Measurements from ENCODE around the gene PKP3.
"Not testable (repeated sequence)": the region's sequence is repeated elsewhere in the genome, so short reads cannot be mapped to it uniquely, and the experiment has no call there.

PKP3 gene

DNA sequence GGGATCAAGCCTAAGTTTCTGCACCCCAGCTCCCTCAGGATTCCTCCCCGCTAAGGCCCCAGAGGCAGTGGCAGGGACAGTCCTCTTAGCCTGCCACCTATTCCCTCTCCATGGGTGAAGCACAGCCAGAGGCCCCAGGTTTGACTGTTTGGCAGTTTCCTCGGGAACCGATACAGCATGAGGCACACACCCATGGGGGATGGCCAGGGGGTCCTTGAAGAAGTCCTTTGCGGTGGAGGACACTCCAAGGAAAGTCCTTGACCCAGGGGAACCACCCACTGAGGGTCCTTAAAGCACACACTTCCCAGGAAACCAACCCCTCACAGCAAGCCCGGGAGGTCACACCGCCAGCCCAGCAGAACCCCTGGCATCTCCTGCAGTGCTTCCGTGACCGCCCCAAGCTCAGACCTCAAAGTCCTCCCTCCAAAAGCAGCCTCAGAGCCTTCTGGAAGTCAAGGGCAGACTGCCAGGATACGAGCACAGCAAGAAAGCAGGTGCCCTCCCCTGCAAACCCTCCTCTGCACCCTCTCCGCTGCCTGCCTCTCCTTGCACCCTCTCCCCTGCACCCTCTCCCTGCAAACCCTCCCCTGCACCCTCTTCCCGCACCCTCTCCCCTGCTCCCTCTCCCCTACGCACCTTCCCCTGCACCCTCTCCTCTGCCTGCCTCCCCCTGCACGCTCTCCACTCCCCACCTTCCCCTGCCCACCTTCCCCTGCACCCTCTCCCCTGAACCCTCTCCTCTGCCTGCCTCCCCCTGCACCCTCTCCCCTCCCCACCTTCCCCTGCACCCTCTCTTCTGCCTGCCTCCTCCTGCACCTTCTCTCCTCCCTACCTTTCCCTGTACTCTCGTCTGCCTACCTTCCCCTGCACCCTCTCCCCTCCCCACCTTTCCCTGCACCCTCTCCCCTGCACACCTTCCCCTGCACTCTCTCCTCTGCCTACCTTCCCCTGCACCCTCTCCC is 19.4 kb downstream of the PKP3 start:
- DNase-seq, result no peak

DNA sequence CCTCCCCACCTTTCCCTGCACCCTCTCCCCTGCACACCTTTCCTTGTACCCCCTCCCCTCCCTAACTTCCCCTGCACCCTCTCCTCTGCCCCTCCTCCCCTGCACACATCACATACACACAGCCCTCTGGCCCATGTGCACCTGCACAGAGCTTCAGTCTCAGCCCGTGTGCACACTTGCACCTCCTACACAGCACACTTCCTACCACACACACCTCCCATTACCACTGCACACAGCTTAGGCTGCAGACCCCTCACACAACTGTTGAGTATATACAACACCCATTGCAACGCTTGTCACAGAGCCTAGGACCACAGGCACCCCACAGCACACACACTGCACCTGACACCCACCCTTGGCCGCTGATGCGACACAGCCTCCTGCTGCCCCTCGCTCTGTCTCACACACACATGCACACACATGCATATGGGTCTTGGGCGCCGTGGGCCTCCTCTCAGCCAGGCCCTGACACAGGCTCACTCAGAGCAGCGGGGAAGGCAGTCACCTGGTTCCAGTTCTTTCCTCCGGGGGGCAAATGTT is 20.4 kb downstream of the PKP3 start:
- DNase-seq, result no peak

DNA sequence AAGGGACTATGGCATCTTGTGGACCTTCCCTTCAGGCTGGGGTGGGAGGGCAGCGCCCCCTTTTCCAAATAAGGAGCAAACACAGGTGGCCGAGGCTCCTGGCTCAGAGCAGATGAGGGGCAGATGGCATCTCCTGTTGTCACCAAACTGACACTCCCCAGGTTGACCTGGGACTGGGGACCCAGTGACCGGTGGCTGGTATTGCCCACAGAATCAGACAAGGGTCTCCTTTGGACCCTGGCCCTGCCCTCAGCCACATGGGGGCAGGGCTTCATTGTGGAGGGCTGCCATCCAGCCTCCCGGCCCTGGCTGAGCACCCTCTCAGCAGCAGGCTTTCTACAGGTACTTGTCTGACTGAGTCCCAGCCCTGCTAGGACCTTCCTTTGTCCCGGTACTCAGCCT is 21.6 kb downstream of the PKP3 start:
- no peak for DNase-seq

DNA sequence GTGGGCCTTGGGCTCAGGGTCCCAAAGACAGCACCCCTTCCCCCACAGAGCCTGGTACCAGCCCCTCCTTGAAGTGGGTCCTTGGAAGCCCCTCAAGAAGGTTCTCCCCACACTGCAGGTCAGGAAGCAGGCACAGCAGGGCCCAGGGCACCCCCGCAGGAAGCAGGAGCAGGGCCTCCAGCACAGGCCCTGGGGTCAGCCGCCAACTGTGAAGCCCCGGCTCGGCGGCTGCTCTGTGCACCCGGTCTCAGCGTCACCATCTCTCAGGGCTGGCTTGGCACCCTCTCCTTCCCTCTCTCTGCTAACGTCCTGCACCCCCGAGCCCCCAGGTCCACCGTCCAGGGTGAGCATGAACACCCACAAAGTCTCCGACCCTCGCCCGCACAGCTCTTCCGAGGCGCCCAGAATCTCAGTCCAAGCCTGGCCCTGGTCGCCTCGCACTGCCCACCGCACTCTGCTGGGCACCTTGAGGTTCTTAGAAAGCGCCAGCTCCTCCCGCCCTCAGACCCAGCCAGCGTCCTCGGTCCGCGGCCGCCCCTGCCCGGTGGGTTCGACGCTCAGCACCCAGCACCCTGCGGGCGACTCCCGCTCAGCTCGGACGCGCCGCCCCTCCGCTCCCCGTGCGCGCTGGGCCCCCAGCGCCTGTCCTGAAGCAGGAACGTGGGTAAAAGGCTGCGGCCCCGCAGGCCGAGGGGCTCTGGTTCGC is 22.2 kb downstream of the PKP3 start:
- DNase-seq, result no peak

DNA sequence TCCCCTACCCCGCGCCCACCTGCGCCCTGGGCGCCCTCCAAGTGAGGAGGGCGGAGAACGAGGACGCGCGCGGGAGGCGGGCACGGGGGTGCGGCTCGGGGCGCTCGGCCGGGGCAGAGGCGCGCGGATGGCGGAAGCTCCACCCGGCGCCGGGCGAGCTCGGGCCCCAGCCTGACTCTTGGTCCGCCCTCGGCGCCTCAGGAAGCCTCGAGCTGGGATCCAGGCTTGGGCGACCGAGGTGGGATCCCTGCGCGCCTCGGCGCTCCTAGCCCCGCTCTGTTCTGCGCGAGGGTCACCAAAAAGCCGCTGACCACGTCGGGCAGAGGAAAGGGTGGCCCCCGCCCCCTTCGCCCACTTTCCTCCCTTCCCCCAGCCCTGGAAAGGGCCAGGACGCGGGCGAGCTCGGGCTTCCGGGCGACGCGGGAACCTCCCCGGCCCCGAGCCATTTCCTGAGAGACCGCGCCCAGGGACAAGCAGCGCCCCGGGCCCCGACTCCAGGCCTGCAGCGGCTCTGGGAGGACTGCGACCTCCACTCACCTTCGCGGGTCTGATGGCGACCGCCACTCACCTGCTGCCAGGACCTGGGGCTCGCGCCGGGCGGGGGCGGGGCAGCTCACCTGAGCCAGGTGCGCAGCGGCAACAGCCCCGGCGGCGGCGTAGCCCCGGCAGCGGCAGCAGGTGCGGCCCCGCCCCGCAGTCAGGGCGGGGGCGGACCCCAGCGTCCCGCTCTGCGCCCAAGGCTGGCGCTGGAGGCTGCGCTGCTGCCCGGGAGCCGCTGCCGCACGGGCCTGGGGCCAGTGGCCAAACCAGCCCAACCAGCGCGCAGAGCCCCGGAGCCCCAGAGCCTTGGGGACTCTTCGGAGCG is 23.0 kb downstream of the PKP3 start:
- DNase-seq, result no peak

DNA sequence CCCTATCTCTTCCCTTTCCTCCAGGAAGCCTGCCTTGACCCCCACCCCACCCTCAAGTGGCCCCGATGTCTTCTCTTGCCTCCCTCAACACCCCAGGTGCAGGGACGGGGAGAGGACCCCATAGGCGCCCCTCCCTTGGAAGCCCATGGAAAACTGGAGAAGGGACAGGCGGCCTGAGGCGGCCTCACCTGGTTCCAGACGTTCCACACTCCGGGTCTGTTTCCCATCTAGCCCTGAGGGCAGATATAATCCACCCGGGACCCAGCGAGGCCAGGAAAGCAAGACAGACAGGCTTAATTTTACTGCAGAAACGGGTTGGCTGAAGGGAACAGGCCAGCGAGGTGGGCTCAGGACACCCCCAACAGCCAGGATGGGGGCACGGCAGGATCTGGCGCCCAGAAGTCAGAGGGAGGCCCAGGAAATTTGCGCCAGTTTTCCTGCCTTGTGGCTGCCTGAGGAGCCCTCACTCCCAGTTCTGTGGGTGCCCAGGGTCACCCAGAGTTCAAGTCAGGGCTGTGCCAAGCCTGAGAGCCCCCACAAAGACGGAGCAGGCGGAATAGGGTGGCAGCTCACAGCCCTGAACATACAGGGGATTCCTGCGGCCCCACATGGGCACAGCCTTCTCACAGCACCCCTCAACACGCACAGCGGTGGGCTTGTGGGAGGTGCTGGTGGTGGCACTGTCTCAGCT is 23.8 kb downstream of the PKP3 start:
- DNase-seq, result no peak

DNA sequence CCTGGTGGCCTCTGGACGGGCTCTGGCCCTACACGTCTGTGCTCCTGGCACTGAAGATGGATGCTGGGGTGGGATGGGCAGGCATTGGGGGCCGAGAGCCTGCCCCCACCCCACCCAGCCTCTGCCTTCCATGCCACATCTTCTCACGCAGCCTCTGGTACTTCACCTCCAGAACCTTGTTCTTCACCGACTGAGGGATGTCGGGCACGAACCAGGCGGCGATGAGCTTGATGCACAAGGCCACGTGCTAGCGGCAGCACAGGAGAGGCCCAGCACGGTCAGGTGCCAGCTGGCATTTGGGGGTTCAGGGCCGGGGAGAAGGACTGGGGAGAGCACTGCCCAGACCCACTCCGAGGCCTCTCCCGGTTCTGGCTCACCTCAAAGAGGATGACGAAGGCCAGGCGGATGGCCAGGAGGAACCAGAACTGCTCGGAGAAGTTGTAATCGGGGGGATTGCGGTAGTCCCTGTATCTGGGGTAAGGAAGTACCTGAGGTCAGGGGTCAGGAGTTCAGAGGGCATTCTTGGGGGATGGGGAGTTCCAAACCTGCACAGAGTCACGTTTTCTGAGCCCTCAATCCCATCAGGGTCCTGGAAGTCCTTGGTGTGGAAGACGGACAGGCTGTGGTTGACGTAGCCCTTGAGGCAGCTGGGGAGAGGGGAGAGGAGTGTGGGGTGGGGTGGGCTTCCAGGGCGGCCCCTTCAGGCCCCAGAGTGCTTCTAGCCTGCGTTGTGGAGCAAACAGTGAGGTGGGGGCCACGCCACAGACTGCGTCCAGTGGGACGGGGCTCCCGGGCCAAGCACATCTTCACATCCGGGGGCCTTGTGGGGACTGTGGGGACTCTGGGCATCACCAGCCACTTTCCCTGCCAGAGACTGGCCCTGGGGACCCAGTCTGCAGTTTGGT is 24.6 kb downstream of the PKP3 start:
- no peak for DNase-seq

DNA sequence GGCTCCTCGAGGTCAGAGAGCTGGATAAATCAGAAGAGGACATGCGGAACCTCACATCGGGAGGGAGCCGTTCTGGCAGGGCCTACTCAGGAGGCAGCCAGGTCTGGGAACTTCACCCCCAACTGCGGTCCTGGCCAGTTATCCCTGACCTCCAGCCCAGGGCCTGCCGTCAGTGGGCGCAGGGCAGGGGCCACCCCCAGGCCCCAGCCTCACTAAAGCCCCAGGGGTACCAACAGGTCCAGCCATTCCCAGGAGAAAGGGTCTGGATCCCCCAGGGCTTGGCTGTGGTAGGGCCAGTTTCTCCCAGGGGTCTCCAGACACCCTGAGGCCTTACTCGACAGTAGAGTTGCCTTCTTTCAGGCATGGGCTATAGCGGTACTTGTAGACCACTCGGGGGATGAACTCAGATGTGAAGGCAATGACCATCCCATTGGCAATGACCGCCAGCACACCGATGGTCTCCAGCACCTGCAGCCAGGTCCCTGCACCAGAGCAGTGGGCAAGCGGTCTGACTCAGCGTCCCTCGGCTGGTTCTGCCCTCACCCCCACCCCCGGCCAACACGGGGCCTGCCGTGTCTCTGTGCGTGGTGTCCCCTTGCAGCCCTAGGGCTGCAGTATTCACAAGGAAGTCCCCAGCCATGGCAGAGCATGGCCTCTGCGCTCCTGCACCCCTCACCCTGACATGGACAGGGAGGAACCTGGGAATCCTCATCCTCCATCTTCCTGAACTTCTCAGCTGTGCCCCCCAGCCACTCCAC is 25.4 kb downstream of the PKP3 start:
- DNase-seq, result no peak

DNA sequence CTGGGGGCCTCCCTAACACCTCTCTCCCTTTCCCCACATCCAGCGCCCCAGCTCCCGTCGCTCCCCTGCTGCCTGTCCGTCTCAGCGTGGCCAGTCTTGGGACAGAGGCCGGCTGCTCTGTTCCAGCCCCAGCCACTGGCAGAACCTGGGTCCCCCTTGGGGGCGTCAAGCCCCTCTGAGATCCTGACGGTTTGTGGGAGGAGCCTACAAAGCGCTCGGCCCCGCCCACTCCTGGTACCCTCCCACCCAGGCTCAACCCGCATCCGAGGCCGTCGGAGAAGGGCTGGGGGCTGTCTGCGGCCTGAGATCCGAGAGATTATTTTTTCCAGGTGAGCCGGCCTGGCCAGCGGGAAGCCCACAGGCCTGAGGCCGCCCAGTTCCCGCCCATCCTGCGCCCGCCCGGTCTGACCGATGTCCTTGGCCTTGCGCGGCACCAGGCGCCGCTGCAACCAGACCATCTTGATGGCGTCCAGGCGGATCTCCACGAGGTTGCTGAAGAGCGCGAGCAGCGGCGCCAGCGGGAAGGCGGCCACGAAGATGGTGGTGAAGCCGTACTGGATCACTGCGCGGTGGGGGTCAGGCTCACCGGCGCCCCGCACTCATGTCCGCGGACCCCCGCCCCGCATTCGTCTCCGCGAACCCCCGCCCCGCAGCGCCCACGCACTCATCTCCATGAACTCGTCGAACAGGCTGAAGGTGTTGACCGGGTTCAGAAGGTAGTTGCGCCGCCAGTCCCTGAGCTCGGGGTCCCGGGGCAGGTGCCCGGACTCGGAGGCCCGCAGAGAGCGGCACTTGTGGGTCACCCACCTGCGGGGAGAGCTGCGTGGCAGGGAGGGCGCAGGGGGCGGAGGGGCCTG is 26.3 kb downstream of the PKP3 start:
- no peak for DNase-seq

DNA sequence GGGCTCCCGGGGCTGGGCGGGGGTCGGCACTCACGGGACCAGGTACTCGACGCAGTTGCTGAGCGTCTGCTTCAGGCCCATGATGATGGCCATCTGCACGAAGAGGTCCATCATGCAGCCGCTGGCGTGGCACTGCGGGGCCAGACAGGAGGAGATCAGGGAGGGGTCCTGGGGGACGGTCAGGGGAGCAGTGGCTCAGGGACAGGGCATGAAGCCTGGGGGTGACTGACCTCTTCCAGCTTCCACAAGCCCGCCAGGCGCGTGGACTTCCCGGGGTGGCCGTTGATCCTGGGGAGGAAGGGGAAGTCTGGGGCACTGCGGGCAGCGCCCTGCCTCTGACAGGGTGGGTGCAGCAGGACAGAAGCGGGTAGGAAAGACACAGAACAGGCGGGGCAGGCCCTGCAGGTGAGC is 26.9 kb downstream of the PKP3 start:
- DNase-seq, result no peak

DNA sequence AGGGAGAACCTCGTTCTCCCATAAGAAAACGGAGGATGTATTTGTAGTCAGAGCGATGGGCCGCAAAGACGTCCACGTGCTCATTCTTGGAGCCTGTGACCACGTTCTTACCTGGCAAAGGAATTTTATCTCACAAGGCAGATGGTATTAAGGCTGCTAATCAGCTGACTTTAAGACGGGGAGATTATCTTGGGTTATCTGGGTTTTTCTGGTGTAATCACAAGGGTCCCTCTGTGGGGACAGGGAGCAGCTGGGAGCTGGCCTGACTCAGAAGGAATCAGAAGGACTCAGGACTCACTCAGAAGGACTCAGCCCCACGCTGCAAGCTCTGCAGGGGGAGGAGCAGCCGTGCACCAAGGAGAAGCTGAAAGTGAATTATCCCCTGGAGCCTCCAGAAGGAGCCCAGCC is 28.2 kb downstream of the PKP3 start:
- no peak for DNase-seq

DNA sequence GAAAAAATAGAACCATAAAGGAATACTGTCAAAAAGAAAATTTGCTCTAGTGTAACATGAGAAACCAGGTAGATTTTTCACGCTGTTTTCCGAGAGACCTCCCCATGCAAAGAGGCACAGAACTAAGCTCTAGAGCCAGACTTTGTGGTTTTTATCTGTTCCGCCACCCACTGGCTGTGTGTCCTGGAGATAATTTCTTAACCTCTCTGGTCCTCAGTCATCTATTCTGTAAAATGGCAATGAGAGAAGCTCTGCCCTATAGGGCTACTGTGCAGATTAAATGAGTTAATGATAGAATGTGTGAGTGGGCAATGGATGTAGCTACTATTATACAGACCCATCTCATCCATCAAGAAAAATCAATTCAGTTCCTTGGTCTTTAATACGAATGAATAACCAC is 30.2 kb downstream of the PKP3 start:
- DNase-seq, result no peak

DNA sequence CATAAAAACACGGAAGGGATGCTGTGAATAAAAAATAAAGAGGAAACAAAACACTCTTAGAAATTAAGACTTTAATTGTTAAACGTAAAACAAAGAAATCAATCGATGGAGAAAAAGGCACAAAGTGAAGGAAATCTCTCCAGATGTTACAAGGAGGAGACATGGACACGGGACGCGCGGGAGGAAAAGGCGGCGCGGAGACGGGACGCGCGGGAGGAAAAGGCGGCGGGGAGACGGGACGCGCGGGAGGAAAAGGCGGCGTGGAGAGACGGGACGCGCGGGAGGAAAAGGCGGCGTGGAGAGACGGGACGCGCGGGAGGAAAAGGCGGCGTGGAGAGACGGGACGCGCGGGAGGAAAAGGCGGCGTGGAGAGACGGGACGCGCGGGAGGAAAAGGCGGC is 30.8 kb downstream of the PKP3 start:
- DNase-seq, result not testable (repeated sequence)

DNA sequence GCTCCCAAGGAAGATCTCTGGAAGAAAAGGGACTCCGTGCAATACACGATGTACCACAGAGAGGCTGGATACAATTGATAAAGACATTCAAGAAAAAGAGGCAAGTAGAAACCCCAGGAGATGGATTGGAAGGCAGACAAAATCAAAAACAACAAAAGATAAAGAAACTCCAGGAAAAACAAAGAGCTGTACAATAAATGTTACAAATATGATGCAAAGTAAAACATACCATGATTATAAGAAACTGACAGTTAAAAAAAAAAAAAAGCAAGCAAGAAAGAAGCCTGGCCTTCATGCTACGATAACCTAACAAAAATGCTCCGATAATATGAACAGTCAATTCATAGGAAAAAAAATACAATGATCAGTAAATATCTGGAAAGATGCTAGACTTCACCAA is 31.3 kb downstream of the PKP3 start:
- no peak for DNase-seq

DNA sequence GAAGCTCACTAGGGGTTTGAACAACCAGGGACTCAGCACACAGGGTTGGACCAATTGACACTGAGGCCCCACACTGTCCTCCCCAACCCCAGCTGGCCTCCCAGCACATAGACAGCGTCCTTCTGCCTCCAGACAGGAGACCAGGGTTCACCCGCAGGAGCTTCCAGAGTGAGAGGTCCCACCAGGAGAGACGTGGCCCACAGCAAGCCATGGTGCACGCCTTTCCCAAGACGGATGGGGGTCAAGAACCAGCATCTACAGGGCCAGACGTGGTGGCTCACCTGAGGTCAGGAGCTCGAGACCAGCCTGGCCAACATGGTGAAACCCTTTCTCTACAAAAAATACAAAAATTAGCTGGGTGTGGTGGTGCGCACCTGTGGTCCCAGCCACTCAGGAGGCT is 32.8 kb downstream of the PKP3 start:
- DNase-seq, result no peak

DNA sequence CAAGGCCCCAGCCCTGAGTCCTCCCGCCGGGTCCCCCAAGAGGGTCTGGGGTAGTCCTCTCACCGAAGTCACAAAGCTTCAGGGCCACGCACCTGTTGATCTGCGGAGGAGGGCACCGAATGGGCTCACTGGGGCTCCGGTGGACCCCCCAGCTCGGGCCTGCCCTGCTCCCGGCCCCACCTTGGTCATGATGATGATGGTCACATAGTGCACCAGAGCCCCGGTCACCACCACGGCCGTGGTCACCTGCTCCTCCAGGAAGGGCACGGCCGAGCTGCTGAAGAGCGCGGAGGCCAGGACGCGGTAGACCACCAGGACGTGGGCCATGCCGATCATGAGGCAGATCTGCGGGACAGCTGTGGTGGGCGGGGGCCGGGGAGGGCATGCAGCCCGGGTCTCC is 34.3 kb downstream of the PKP3 start:
- no peak for DNase-seq

DNA sequence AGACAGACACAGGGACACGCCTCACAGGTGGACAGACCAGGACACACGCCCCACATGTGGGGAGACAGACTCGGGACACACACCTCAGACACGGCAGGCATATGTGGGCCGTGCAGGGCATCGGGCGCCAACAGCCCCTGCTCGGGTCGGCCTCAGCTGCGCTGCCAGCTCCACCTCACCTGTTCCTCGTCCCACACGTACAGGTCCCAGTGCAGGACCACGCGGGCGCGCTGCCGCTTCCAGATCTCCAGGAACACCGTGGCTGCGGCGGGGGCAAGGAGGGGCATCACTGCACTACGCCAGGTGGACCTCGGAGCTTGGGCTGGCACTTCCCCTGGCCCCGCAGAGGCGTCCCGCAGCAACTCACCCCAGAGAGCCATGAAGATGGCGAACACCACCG is 35.4 kb downstream of the PKP3 start:
- DNase-seq, result no peak

DNA sequence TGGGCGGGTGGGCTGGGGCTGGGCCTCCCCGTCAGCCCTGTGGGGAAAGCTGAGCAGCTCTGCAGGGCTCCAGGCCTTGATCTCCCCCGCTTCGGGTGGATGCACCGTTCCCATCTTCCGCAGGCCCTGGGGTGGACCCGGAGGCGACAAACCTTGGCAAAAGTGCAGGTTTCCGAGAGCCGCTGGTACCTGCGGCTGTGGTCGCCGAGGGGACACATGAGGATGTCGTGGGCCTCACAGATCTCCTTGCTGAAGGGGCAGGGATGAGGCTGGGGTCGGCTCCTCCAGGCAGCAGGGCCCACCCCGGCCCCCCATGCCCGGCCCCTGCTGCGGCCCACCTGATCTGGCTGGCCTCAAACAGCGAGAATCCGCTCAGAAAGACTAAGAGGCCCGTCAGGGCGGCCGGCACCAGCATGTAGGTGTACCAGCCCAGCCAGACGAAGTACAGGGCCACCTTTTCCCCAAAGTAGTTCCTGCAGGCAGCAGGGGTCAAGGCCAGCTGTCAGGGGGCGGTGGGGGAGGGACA is 36.0 kb downstream of the PKP3 start:
- DNase-seq, result no peak

DNA sequence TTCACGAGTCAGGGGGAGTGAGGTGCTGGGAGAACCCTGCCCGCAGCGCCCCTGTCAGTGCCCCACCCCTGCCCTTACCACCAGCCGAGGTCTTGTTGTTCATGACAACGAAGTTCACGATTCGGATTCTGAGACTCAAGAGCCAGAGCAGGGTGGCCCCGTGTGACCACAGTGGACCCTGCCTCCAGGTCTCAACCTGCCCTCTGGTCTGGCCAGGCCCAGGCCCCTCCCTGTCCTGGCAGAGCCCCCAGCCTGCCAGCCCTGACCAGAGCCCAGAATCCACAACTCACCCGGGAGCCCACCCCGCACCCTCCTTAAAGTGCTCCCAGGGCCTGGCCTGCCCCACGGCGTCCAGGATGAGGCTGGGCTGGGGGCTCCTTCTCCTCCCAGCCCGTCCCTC is 37.9 kb downstream of the PKP3 start:
- no peak for DNase-seq
